ENCODE data around the gene OR8H3. TPM values are rescaled to one million over a fixed set of nuclear protein-coding genes. Genes with fewer than 3 reads are reported as not detected.
A peak's percentile ranks its signal among the peaks of the same experiment; 100 is the strongest.

Gene OR8H3
- total and polyA plus RNA-seq, 9 of the 15 experiments (the other 6 are each of a cell fraction or from before 2014, with no cell fraction given): not detected

DNA sequence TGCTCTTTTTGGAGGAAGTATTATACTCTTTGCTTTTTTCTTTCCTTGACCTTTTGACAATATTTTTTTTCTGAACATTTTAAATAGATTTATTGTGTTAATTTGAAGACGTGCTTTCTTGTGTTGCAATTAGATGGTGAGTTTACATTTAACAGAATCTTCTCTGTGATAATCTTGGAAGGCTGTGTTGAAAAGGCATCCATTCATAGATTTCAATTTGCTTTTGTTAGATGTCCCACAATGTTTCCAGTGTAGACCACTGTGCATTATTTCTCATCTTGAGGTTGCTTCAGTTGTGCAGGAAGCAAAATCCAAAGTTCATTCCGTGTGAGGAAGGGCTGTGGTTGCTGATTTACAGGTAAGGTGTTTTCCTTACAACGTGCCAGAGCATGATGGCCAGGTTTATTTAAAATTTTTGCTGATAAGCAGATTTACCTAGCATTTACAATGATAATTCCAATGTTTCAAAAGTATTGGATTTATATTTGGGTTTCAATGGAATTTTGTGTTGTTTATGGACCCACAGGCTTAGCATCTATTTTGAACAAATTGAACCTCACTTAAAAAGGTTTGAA, 50.2 kb downstream of the OR8H3 start:
- Histone ChIP-seq H3K4me2 (ENCODE audit: insufficient read depth, low read length) (no peak overlapping the region), H4K20me1 (replicated peaks; ENCODE audit: control insufficient read depth, insufficient read depth, low read length) (no peaks in the 10 kb centered on the region), H3K4me1 (replicated peaks in 1 of 2; ENCODE audit: control insufficient read depth in 2 of 2, insufficient read depth in 2 of 2, low read length in 2 of 2) (no peaks in the 10 kb centered on the region), H3K9me3 (replicated peaks; ENCODE audit: control insufficient read depth, insufficient read depth, low read depth, low read length) (no peaks in the 10 kb centered on the region; the same call in 1 of the 2 replicates), H3K36me3 (ENCODE audit: control insufficient read depth, insufficient read depth, low read length) (no peaks in the 10 kb centered on the region), H3K4me3 (no peak overlapping the region), H3K27ac (ENCODE audit: extremely low read depth, low read depth, low read length) (no peak overlapping the region), H3K9me1 (ENCODE audit: control insufficient read depth, insufficient read depth, low read length) (no peaks in the 10 kb centered on the region), H2AFZ (ENCODE audit: low read depth, low read length) (no peak overlapping the region), H3K79me2 (ENCODE audit: control insufficient read depth, insufficient read depth, low read length) (no peaks in the 10 kb centered on the region), H3K27me3 (ENCODE audit: control insufficient read depth in 2 of 2, insufficient read depth in 2 of 2, low read length in 2 of 2) (no peaks in the 10 kb centered on the region), H3K9ac (ENCODE audit: insufficient read depth in 1 of 2, low read depth in 2 of 2, low read length in 2 of 2) (no peak overlapping the region)
- in situ Hi-C loops (cut with MboI) (no loop called here), intact Hi-C loops (cut with micrococcal nuclease) (no loop called here)
- no peak for DNase-seq (ENCODE audit: extremely low read depth in 1 of 4, low spot score in 3 of 4)
- ATAC-seq: no peak
- TF ChIP-seq CHCHD3 (CRISPR knock-in tag; IDR thresholded peaks at IDR 0.05) (no peak), DDX20 (tag; IDR thresholded peaks at IDR 0.05; ENCODE audit: low read depth) (no peak), C11orf30 (IDR thresholded peaks at IDR 0.05; ENCODE audit: low read depth) (0 out of 2 replicates have a peak, but pooled peaks have one; percentile 7), ZNF316 (IDR thresholded peaks at IDR 0.05) (peak; percentile 34; the same call in 1 of the 2 replicates), MAFF (IDR thresholded peaks at IDR 0.05; ENCODE audit: low read length) (peak; percentile 17; the same call in 1 of the 2 replicates)
- TF ChIP-seq, protein P1, sequence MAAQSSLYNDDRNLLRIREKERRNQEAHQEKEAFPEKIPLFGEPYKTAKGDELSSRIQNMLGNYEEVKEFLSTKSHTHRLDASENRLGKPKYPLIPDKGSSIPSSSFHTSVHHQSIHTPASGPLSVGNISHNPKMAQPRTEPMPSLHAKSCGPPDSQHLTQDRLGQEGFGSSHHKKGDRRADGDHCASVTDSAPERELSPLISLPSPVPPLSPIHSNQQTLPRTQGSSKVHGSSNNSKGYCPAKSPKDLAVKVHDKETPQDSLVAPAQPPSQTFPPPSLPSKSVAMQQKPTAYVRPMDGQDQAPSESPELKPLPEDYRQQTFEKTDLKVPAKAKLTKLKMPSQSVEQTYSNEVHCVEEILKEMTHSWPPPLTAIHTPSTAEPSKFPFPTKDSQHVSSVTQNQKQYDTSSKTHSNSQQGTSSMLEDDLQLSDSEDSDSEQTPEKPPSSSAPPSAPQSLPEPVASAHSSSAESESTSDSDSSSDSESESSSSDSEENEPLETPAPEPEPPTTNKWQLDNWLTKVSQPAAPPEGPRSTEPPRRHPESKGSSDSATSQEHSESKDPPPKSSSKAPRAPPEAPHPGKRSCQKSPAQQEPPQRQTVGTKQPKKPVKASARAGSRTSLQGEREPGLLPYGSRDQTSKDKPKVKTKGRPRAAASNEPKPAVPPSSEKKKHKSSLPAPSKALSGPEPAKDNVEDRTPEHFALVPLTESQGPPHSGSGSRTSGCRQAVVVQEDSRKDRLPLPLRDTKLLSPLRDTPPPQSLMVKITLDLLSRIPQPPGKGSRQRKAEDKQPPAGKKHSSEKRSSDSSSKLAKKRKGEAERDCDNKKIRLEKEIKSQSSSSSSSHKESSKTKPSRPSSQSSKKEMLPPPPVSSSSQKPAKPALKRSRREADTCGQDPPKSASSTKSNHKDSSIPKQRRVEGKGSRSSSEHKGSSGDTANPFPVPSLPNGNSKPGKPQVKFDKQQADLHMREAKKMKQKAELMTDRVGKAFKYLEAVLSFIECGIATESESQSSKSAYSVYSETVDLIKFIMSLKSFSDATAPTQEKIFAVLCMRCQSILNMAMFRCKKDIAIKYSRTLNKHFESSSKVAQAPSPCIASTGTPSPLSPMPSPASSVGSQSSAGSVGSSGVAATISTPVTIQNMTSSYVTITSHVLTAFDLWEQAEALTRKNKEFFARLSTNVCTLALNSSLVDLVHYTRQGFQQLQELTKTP (IDR thresholded peaks at IDR 0.05; ENCODE audit: low read depth in 1 of 2, partially characterized antibody in 2 of 2): no peak
- WGBS (ENCODE audit: insufficient coverage, low coverage, missing lambda C conversion rate): 0% methylated on average over 3 of the region's 3 CpGs
- CTCF ChIA-PET (ENCODE audit: low intra/inter-chr PET ratio): no interaction called here
- POLR2A ChIA-PET: no interaction called here
- no peak for FAIRE-seq
- no TSS peak for BruUV-seq (replicated peaks)

Small RNA genes lying within 50 kb of the gene (small RNA-seq; reads per million reads assigned to genes)
- not detected for gene OR8I4P

Other genes with a start within 250 kb of the OR8H3 start
Only the 7 nearest of the 18 such genes appear.
- gene OR5AS1, start 94.7 kb upstream of the OR8H3 start, total RNA-seq (2014; rRNA removed): not detected in 2 replicates
- gene OR5AS1, start 94.7 kb upstream of the OR8H3 start, total RNA-seq (2014; rRNA removed; fragmentation: Illumina TruSeq; extraction: Trizol): not detected in 2 replicates
- not detected in 2 replicates for gene OR5AS1, start 94.7 kb upstream of the OR8H3 start, total RNA-seq (2015; rRNA removed; fragmentation: Illumina TruSeq; extraction: Trizol)
- not detected in 2 replicates for gene OR5AS1, start 94.7 kb upstream of the OR8H3 start, total RNA-seq (2021)
- not detected in 2 replicates for gene OR5AS1, start 94.7 kb upstream of the OR8H3 start, polyA plus RNA-seq (2011; rRNA removed)
- gene OR5AS1, start 94.7 kb upstream of the OR8H3 start, polyA plus RNA-seq (2014; fragmentation: Illumina TruSeq; extraction: Trizol): not detected in 2 replicates
- gene OR5AS1, start 94.7 kb upstream of the OR8H3 start, polyA plus RNA-seq (2014; fragmentation: Nextera tagmentation; extraction: Ambion mirVana): not detected
- not detected in 2 replicates for gene OR5AS1, start 94.7 kb upstream of the OR8H3 start, polyA plus RNA-seq (2014; rRNA removed)
- not detected in 2 replicates for gene OR8I2, start 29.1 kb upstream of the OR8H3 start, total RNA-seq (2014; rRNA removed)
- not detected in 2 replicates for gene OR8I2, start 29.1 kb upstream of the OR8H3 start, total RNA-seq (2014; rRNA removed; fragmentation: Illumina TruSeq; extraction: Trizol)
- gene OR8I2, start 29.1 kb upstream of the OR8H3 start, total RNA-seq (2015; rRNA removed; fragmentation: Illumina TruSeq; extraction: Trizol): not detected in 2 replicates
- gene OR8I2, start 29.1 kb upstream of the OR8H3 start, total RNA-seq (2021): not detected in 2 replicates
- gene OR8I2, start 29.1 kb upstream of the OR8H3 start, polyA plus RNA-seq (2011; rRNA removed): not detected in 2 replicates
- gene OR8I2, start 29.1 kb upstream of the OR8H3 start, polyA plus RNA-seq (2014; fragmentation: Illumina TruSeq; extraction: Trizol): not detected in 2 replicates
- gene OR8I2, start 29.1 kb upstream of the OR8H3 start, polyA plus RNA-seq (2014; fragmentation: Nextera tagmentation; extraction: Ambion mirVana): not detected
- gene OR8I2, start 29.1 kb upstream of the OR8H3 start, polyA plus RNA-seq (2014; rRNA removed): not detected in 2 replicates
- not detected in 2 replicates for gene OR8H2, start 18.7 kb upstream of the OR8H3 start, total RNA-seq (2014; rRNA removed)
- not detected in 2 replicates for gene OR8H2, start 18.7 kb upstream of the OR8H3 start, total RNA-seq (2014; rRNA removed; fragmentation: Illumina TruSeq; extraction: Trizol)
- not detected in 2 replicates for gene OR8H2, start 18.7 kb upstream of the OR8H3 start, total RNA-seq (2015; rRNA removed; fragmentation: Illumina TruSeq; extraction: Trizol)
- not detected in 2 replicates for gene OR8H2, start 18.7 kb upstream of the OR8H3 start, total RNA-seq (2021)
- not detected in 2 replicates for gene OR8H2, start 18.7 kb upstream of the OR8H3 start, polyA plus RNA-seq (2011; rRNA removed)
- not detected in 2 replicates for gene OR8H2, start 18.7 kb upstream of the OR8H3 start, polyA plus RNA-seq (2014; fragmentation: Illumina TruSeq; extraction: Trizol)
- not detected for gene OR8H2, start 18.7 kb upstream of the OR8H3 start, polyA plus RNA-seq (2014; fragmentation: Nextera tagmentation; extraction: Ambion mirVana)
- not detected in 2 replicates for gene OR8H2, start 18.7 kb upstream of the OR8H3 start, polyA plus RNA-seq (2014; rRNA removed)
- gene OR8J3, start 17.8 kb downstream of the OR8H3 start, total RNA-seq (2014; rRNA removed): not detected in 2 replicates
- not detected in 2 replicates for gene OR8J3, start 17.8 kb downstream of the OR8H3 start, total RNA-seq (2014; rRNA removed; fragmentation: Illumina TruSeq; extraction: Trizol)
- gene OR8J3, start 17.8 kb downstream of the OR8H3 start, total RNA-seq (2015; rRNA removed; fragmentation: Illumina TruSeq; extraction: Trizol): not detected in 2 replicates
- gene OR8J3, start 17.8 kb downstream of the OR8H3 start, total RNA-seq (2021): not detected in 2 replicates
- gene OR8J3, start 17.8 kb downstream of the OR8H3 start, polyA plus RNA-seq (2011; rRNA removed): not detected in 2 replicates
- not detected in 2 replicates for gene OR8J3, start 17.8 kb downstream of the OR8H3 start, polyA plus RNA-seq (2014; fragmentation: Illumina TruSeq; extraction: Trizol)
- not detected for gene OR8J3, start 17.8 kb downstream of the OR8H3 start, polyA plus RNA-seq (2014; fragmentation: Nextera tagmentation; extraction: Ambion mirVana)
- not detected in 2 replicates for gene OR8J3, start 17.8 kb downstream of the OR8H3 start, polyA plus RNA-seq (2014; rRNA removed)
- not detected in 2 replicates for gene OR8K5, start 37.9 kb downstream of the OR8H3 start, total RNA-seq (2014; rRNA removed)
- gene OR8K5, start 37.9 kb downstream of the OR8H3 start, total RNA-seq (2014; rRNA removed; fragmentation: Illumina TruSeq; extraction: Trizol): not detected in 2 replicates
- gene OR8K5, start 37.9 kb downstream of the OR8H3 start, total RNA-seq (2015; rRNA removed; fragmentation: Illumina TruSeq; extraction: Trizol): not detected in 2 replicates
- gene OR8K5, start 37.9 kb downstream of the OR8H3 start, total RNA-seq (2021): not detected in 2 replicates
- gene OR8K5, start 37.9 kb downstream of the OR8H3 start, polyA plus RNA-seq (2011; rRNA removed): not detected in 2 replicates
- gene OR8K5, start 37.9 kb downstream of the OR8H3 start, polyA plus RNA-seq (2014; fragmentation: Illumina TruSeq; extraction: Trizol): not detected in 2 replicates
- gene OR8K5, start 37.9 kb downstream of the OR8H3 start, polyA plus RNA-seq (2014; fragmentation: Nextera tagmentation; extraction: Ambion mirVana): not detected
- gene OR8K5, start 37.9 kb downstream of the OR8H3 start, polyA plus RNA-seq (2014; rRNA removed): not detected in 2 replicates
- not detected in 2 replicates for gene OR5J2, start 54.2 kb downstream of the OR8H3 start, total RNA-seq (2014; rRNA removed)
- not detected in 2 replicates for gene OR5J2, start 54.2 kb downstream of the OR8H3 start, total RNA-seq (2014; rRNA removed; fragmentation: Illumina TruSeq; extraction: Trizol)
- gene OR5J2, start 54.2 kb downstream of the OR8H3 start, total RNA-seq (2015; rRNA removed; fragmentation: Illumina TruSeq; extraction: Trizol): not detected in 2 replicates
- gene OR5J2, start 54.2 kb downstream of the OR8H3 start, total RNA-seq (2021): not detected in 2 replicates
- not detected in 2 replicates for gene OR5J2, start 54.2 kb downstream of the OR8H3 start, polyA plus RNA-seq (2011; rRNA removed)
- not detected in 2 replicates for gene OR5J2, start 54.2 kb downstream of the OR8H3 start, polyA plus RNA-seq (2014; fragmentation: Illumina TruSeq; extraction: Trizol)
- not detected for gene OR5J2, start 54.2 kb downstream of the OR8H3 start, polyA plus RNA-seq (2014; fragmentation: Nextera tagmentation; extraction: Ambion mirVana)
- not detected in 2 replicates for gene OR5J2, start 54.2 kb downstream of the OR8H3 start, polyA plus RNA-seq (2014; rRNA removed)
- not detected in 2 replicates for gene OR5T2, start 111.9 kb downstream of the OR8H3 start, total RNA-seq (2014; rRNA removed)
- gene OR5T2, start 111.9 kb downstream of the OR8H3 start, total RNA-seq (2014; rRNA removed; fragmentation: Illumina TruSeq; extraction: Trizol): not detected in 2 replicates
- not detected in 2 replicates for gene OR5T2, start 111.9 kb downstream of the OR8H3 start, total RNA-seq (2015; rRNA removed; fragmentation: Illumina TruSeq; extraction: Trizol)
- gene OR5T2, start 111.9 kb downstream of the OR8H3 start, total RNA-seq (2021): not detected in 2 replicates
- gene OR5T2, start 111.9 kb downstream of the OR8H3 start, polyA plus RNA-seq (2011; rRNA removed): not detected in 2 replicates
- gene OR5T2, start 111.9 kb downstream of the OR8H3 start, polyA plus RNA-seq (2014; fragmentation: Illumina TruSeq; extraction: Trizol): not detected in 2 replicates
- gene OR5T2, start 111.9 kb downstream of the OR8H3 start, polyA plus RNA-seq (2014; fragmentation: Nextera tagmentation; extraction: Ambion mirVana): not detected
- gene OR5T2, start 111.9 kb downstream of the OR8H3 start, polyA plus RNA-seq (2014; rRNA removed): not detected in 2 replicates